ENCODE results near the gene TRPT1.
A peak's percentile ranks its signal among the peaks of the same experiment; 100 is the strongest.

TRPT1 gene

GRCh38 chr11:64229090-64229743 lies 3.2 kb upstream of the TRPT1 start:
- no peak for DNase-seq

GRCh38 chr11:64227405-64227956 lies 1.5 kb upstream of the TRPT1 start:
- DNase-seq, result no peak

- peak in 1 of 2 experiments; percentile 67 for DNase-seq
These were observed 593 bp upstream of the TRPT1 start for GRCh38 chr11:64226507-64227051.

- no peak for DNase-seq
These were observed 937 bp downstream of the TRPT1 start for GRCh38 chr11:64224891-64225607.

- DNase-seq, result no peak
These were observed 1.7 kb downstream of the TRPT1 start for GRCh38 chr11:64224151-64224890.

GRCh38 chr11:64223001-64223651 lies 2.9 kb downstream of the TRPT1 start:
- DNase-seq, result peak; percentile 18 to 69

GRCh38 chr11:64222651-64223000 lies 3.4 kb downstream of the TRPT1 start:
- no peak for DNase-seq

GRCh38 chr11:64220798-64221197 lies 5.2 kb downstream of the TRPT1 start:
- no peak for DNase-seq

- DNase-seq, result no peak
These were observed 5.7 kb downstream of the TRPT1 start for GRCh38 chr11:64220271-64220670.

- no peak for DNase-seq
These were observed 6.2 kb downstream of the TRPT1 start for GRCh38 chr11:64219755-64220154.

- DNase-seq, result no peak
These were observed 6.7 kb downstream of the TRPT1 start for GRCh38 chr11:64219354-64219684.

- DNase-seq, result no peak
These were observed 7.2 kb downstream of the TRPT1 start for GRCh38 chr11:64218628-64219353.

- DNase-seq, result no peak
These were observed 9.1 kb downstream of the TRPT1 start for GRCh38 chr11:64216879-64217278.

- DNase-seq, result no peak
These were observed 14.7 kb downstream of the TRPT1 start for GRCh38 chr11:64211181-64211872.

GRCh38 chr11:64210301-64211020 lies 15.5 kb downstream of the TRPT1 start:
- DNase-seq, result no peak

- DNase-seq, result no peak
These were observed 16.5 kb downstream of the TRPT1 start for GRCh38 chr11:64209563-64209843.

GRCh38 chr11:64208796-64209562 lies 17.0 kb downstream of the TRPT1 start:
- DNase-seq, result no peak

- no peak for DNase-seq
These were observed 17.7 kb downstream of the TRPT1 start for GRCh38 chr11:64208086-64208795.

GRCh38 chr11:64207256-64208085 lies 18.5 kb downstream of the TRPT1 start:
- no peak for DNase-seq
